ENCODE data around the gene INO80.

The INO80 gene

DNA sequence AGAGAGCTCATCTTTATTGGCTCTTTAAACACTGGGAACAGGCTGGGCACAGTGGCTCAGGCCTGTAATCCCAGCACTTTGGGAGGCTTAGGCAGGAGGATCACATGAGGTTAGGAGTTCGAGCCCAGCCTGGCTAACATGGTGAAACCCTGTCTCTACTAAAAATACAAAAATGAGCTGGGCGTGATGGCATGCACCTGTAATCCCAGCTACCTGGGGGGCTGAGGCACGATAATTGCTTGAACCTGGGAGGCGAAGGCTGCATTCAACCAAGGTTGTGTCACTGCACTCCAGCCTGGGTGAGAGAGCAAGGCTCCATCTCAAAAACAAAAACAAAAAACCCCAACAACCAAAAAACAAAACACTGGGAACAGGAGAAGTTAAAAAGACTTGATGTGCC is 90.7 kb downstream of the INO80 start:
- H3K36me3 ChIP-seq (ENCODE audit: control insufficient read depth, insufficient read depth, low read length) = peaks cover 4% of the 10 kb centered on the region
- H3K27ac ChIP-seq (ENCODE audit: low read depth, low read length) = no peak overlapping the region
- H3K9ac ChIP-seq (ENCODE audit: low read length) = no peak overlapping the region
- peaks cover 3% of the 10 kb centered on the region for H3K4me1 ChIP-seq (ENCODE audit: control insufficient read depth, insufficient read depth, low read length)
- H3K4me3 ChIP-seq (ENCODE audit: low read length) = no peak overlapping the region
- H3K27me3 ChIP-seq (ENCODE audit: control insufficient read depth, insufficient read depth, low read length) = no peaks in the 10 kb centered on the region

DNA sequence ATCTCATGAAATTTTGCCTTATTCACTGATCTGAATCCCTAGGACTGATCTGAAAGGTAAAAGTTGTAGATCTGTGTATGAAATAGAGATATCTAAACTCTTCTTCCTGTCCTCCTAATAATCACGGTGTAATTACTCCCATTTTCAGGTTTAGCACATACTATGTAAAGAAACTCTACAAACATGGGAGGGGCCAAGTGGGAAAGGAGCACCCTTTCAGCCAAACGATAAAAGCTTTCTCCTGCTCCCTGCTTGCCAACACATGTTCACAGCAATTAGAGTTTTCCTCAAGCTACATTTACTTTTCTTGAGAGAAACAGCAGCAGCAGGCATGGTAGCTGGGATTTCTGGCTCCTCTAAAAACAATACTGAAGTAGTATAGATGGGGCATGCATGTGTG is 91.2 kb downstream of the INO80 start:
- H3K36me3 ChIP-seq (ENCODE audit: control insufficient read depth, insufficient read depth, low read length) = peaks cover 4% of the 10 kb centered on the region
- no peaks in the 10 kb centered on the region for H3K27me3 ChIP-seq (ENCODE audit: control insufficient read depth, insufficient read depth, low read length)
- H3K4me3 ChIP-seq (ENCODE audit: low read length) = no peak overlapping the region
- no peak overlapping the region for H3K27ac ChIP-seq (ENCODE audit: low read depth, low read length)
- no peak overlapping the region for H3K9ac ChIP-seq (ENCODE audit: low read length)
- H3K4me1 ChIP-seq (ENCODE audit: control insufficient read depth, insufficient read depth, low read length) = peaks cover 3% of the 10 kb centered on the region

DNA sequence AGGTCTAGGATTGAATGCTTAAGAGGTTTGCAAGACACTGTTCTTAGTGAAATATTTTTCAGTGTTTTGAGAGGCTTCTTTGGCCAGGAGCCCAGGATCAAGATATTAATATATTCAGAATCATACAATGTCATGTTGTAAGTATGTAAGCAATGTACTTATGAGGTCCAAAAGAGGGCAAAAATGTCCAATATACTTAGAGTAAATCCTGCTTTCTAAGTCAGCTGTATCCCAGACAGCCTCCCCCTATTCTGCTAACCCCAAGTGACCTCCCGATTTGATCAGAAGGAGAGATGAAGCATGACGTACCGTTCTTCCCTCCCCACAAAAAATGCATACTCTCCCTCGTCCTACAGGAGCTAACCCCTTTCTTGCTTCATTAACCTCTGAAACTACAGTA is 91.9 kb downstream of the INO80 start:
- Histone ChIP-seq H3K4me1 (ENCODE audit: control insufficient read depth, insufficient read depth, low read length) (peaks cover 3% of the 10 kb centered on the region), H3K36me3 (ENCODE audit: control insufficient read depth, insufficient read depth, low read length) (peaks cover 4% of the 10 kb centered on the region), H3K9ac (ENCODE audit: low read length) (no peak overlapping the region), H3K4me3 (ENCODE audit: low read length) (no peak overlapping the region), H3K27me3 (ENCODE audit: control insufficient read depth, insufficient read depth, low read length) (no peaks in the 10 kb centered on the region), H3K27ac (ENCODE audit: low read depth, low read length) (peak overlapping the region; percentile 7)

DNA sequence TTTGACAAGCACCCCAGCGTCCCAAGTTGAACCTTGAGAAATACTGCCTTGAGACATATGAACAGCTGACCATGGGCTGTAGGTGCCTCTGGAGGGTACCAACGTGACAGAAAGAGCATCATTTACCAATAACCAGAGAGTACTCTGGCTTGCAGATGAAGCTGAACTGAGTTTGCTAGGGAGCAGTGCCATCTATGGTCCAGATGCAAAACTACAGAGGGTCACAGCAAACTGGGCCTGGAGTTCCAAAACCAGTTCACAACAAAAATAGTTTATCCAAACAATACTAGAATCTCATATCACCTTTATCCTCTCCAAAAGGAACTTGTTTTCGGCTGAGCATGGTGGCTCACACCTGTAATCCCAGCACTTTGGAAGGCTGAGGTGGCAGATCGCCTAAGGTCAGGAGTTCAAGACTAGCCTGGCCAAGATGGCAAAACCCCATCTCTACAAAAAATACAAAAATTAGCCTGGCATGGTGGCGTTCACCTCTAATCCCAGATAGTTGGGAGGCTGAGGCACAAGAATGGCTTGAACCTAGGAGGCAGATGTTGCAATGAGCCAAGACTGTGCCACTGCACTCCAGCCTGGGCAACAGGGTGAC is 93.5 kb downstream of the INO80 start:
- peaks cover 4% of the 10 kb centered on the region for H3K36me3 ChIP-seq (ENCODE audit: control insufficient read depth, insufficient read depth, low read length)

DNA sequence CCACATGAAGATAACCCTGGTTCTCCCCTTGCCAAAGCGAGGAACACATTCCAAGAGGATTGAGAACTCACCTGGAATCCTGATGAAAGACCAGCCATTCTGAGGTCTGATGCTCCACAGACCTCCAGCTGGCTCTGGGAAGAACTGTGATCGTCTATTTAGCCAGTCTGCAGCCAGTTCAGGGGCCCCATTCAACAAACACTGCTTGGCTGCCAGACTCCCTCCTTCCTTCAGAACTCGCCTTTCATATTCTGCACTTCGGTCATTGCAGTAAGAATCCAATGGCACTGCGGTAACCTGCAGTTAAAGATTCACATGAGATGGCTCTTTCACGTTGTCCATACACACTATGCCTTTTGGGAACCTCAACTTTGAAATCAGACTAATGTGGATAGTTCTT is 95.3 kb downstream of the INO80 start:
- H3K27me3 ChIP-seq (ENCODE audit: control insufficient read depth, insufficient read depth, low read length) = no peaks in the 10 kb centered on the region
- no peak overlapping the region for H3K27ac ChIP-seq (ENCODE audit: low read depth, low read length)
- H3K9ac ChIP-seq (ENCODE audit: low read length) = no peak overlapping the region
- H3K4me3 ChIP-seq (ENCODE audit: low read length) = no peak overlapping the region
- no peaks in the 10 kb centered on the region for H3K36me3 ChIP-seq (ENCODE audit: control insufficient read depth, insufficient read depth, low read length)
- peaks cover 3% of the 10 kb centered on the region for H3K4me1 ChIP-seq (ENCODE audit: control insufficient read depth, insufficient read depth, low read length)

More for the DNA sequence above, 93.5 kb downstream of the INO80 start:
- Histone ChIP-seq H3K27ac (ENCODE audit: low read depth, low read length) (no peak overlapping the region), H3K9ac (ENCODE audit: low read length) (no peak overlapping the region), H3K4me1 (ENCODE audit: control insufficient read depth, insufficient read depth, low read length) (peaks cover 3% of the 10 kb centered on the region), H3K4me3 (ENCODE audit: low read length) (no peak overlapping the region), H3K27me3 (ENCODE audit: control insufficient read depth, insufficient read depth, low read length) (no peaks in the 10 kb centered on the region)

DNA sequence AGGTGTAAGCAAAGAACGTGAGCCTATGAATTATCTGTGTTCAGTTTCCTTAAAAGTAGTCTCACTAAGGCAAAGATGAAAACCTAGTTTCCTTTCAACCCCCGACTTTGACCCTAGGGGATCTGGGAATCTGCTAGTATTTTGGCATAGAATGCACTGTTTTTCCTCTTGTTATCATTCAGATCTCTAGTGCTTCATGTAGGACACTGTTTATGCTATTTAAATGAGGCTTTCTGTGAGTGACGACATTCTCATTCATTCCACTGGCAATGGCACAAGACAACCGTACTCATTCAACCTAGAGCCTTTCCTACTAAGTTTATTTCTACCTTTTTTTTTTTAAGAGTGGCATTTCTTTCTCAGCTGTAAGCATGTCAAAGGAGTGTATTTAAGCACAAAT is 95.8 kb downstream of the INO80 start:
- peaks cover 3% of the 10 kb centered on the region for H3K4me1 ChIP-seq (ENCODE audit: control insufficient read depth, insufficient read depth, low read length)

DNA sequence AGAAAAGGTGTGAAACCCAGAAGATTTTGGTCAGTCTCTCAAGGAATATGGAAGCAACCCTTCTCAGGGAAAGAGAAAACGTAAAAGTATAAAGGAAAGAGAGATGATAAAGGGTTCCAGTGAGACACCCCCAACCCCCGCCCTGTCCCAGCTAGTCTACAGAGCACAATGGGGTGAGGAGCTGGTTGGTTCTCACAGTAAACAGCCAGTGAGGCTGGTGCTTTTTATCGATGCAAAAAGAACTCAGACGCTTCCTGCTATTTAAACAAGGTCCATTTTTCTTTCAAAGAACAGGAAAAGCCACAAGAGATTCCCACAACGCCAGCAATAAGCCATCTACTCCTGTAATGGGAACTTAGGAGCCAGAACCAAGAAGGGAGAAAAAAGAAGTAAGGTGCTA is 96.9 kb downstream of the INO80 start:
- H3K36me3 ChIP-seq (ENCODE audit: control insufficient read depth, insufficient read depth, low read length) = peaks cover under 1% of the 10 kb centered on the region
- no peak overlapping the region for H3K4me3 ChIP-seq (ENCODE audit: low read length)
- H3K4me1 ChIP-seq (ENCODE audit: control insufficient read depth, insufficient read depth, low read length) = peaks cover 3% of the 10 kb centered on the region
- no peak overlapping the region for H3K27ac ChIP-seq (ENCODE audit: low read depth, low read length)
- H3K9ac ChIP-seq (ENCODE audit: low read length) = no peak overlapping the region
- no peaks in the 10 kb centered on the region for H3K27me3 ChIP-seq (ENCODE audit: control insufficient read depth, insufficient read depth, low read length)

More for the DNA sequence above, 95.8 kb downstream of the INO80 start:
- Histone ChIP-seq H3K27ac (ENCODE audit: low read depth, low read length) (no peak overlapping the region), H3K36me3 (ENCODE audit: control insufficient read depth, insufficient read depth, low read length) (no peaks in the 10 kb centered on the region), H3K4me3 (ENCODE audit: low read length) (no peak overlapping the region), H3K27me3 (ENCODE audit: control insufficient read depth, insufficient read depth, low read length) (no peaks in the 10 kb centered on the region), H3K9ac (ENCODE audit: low read length) (no peak overlapping the region)

DNA sequence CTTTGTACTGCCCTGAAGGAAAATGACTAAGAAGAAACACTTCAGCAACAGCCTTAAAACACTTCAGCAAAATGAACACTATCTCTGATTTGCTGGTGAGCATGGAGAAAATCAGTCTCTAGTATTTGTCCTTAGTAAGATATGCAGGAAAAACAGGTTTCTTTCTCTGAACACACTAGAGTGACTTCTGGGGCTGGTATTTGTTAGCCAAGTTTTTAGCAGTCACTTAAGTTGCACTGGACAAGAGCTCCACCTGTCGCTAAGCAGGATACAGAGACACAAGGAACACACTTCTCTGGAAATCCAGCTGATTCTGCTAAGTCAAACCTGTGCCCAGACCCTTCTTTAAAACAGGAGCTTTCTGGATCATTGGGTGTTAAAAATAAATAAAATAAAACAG is 97.5 kb downstream of the INO80 start:
- Histone ChIP-seq H3K27ac (ENCODE audit: low read depth, low read length) (no peak overlapping the region), H3K9ac (ENCODE audit: low read length) (no peak overlapping the region), H3K4me3 (ENCODE audit: low read length) (no peak overlapping the region), H3K4me1 (ENCODE audit: control insufficient read depth, insufficient read depth, low read length) (no peaks in the 10 kb centered on the region), H3K36me3 (ENCODE audit: control insufficient read depth, insufficient read depth, low read length) (peaks cover 2% of the 10 kb centered on the region), H3K27me3 (ENCODE audit: control insufficient read depth, insufficient read depth, low read length) (no peaks in the 10 kb centered on the region)

DNA sequence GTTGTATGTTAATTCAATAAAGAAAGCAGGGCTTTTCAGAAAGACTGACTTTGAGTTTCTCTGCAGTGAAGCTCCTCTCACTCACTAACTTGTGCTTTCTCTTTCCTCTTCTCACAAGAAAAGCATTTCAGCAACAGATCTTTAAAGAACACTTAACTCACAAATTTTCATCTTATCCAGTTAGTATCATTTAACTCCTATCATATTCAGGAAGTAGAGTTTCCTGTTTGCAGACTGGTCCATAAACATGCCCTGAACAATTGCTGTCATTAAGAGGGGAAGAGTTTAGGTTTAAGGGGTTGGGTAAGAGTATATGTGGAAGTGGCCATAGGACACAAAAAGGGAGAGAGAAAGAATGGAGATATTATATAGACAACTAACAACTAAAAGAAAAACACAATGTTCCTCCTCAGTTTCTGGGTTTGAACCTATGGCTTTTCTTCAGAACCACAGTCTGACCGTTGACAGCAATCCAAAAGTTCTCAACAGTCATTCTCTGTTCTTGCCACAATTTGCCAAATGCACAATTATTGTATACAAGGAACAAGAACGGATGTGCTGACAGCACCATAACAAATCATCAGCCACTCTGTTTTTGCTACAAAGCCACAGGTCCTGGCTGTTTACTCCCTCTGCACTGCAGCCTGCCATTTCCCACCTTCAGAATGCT is 98.9 kb downstream of the INO80 start:
- H3K27ac ChIP-seq (ENCODE audit: low read depth, low read length) = no peak overlapping the region
- H3K9ac ChIP-seq (ENCODE audit: low read length) = no peak overlapping the region
- H3K4me3 ChIP-seq (ENCODE audit: low read length) = no peak overlapping the region
- H3K27me3 ChIP-seq (ENCODE audit: control insufficient read depth, insufficient read depth, low read length) = no peaks in the 10 kb centered on the region
- peaks cover 5% of the 10 kb centered on the region for H3K36me3 ChIP-seq (ENCODE audit: control insufficient read depth, insufficient read depth, low read length)
- H3K4me1 ChIP-seq (ENCODE audit: control insufficient read depth, insufficient read depth, low read length) = no peaks in the 10 kb centered on the region

DNA sequence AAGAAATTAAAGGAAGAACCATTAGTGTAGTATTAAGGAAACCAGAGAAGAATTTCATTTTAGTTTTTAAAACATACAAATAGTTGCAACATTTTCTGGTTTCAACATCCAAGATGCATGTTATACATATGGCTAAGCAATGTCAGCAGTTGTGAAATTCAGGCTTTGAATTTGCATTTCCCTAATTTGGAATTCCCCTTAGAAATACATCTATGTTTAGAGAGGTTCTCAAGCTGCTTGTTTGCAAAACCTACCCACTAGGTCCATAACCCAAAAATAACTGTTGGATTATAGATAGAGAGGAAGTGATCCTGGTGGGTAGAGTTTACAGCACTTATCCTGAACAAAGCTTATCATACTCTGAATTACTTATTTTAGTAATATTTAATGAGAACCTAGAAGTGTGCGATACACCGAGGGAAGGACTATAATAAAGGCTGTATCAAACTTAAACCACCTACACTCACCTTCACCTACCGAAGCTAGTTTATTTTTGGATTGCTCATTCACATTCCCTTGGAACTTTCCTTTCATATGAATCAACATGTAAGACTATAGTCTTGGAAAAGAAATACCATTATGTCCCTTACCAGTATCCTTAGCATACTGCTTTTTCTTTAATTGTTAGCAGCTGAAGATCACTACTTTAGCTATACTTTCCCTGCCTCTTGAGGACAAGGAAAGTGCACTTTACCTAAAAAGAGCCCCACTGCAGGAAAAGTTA is 102.2 kb downstream of the INO80 start:
- H3K27ac ChIP-seq (ENCODE audit: low read depth, low read length) = no peak overlapping the region
- no peaks in the 10 kb centered on the region for H3K4me1 ChIP-seq (ENCODE audit: control insufficient read depth, insufficient read depth, low read length)
- H3K27me3 ChIP-seq (ENCODE audit: control insufficient read depth, insufficient read depth, low read length) = no peaks in the 10 kb centered on the region
- H3K4me3 ChIP-seq (ENCODE audit: low read length) = no peak overlapping the region
- H3K9ac ChIP-seq (ENCODE audit: low read length) = no peak overlapping the region
- H3K36me3 ChIP-seq (ENCODE audit: control insufficient read depth, insufficient read depth, low read length) = peaks cover 5% of the 10 kb centered on the region

DNA sequence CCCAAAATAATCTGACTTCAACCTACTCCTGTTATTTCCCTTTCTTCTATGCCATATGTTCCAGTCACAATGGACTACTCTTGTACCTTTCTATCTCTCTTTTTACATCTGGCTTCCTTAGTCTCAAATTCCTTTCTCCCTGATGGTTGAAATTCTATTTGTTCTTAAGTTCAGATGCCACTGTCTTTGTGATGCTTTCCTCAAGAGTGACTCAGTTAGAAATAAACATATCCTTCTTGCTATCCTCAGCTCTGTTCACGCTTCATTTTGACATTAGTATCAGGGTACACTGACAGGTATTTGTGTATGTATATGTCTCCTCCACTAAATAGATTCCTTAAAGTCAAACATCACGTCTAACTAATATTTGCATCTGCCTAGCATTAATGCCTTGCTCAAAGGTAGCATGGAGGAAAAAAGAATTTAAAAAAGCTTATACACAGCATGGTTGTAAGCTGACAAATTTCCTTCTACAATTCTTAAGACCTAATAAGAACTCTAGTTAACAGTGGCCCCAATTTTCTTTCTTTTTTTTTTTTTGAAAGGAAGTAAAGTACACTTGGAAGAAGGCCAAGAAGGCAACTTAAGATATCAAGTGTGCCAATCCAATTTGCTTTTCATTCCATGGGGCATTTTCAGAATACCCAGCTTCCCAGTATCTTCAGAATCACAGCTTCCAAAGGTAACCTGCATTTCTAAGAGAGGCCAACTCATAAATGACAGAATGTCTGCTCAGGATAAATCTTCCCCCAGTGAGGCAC is 104.8 kb downstream of the INO80 start:
- H3K9ac ChIP-seq (ENCODE audit: low read length) = no peak overlapping the region
- no peak overlapping the region for H3K4me3 ChIP-seq (ENCODE audit: low read length)

DNA sequence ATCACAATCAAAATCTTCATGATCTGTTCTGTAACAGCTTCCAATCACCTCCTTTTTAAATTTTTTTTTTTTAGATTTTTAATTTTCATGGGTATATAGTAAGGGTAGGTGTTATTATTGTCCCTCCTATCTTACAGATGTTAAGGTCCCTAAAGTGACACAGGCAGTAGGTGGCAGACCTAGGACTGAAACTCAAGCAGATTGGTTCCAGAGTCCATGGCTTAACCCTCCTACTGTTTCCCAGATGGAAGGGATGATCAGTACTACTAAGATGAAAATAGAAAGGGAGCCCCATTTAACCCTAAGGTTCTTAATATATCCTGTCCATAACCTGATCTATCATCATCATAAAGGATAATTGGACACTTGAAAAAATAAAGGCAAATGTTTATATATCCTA is 105.7 kb downstream of the INO80 start:
- Histone ChIP-seq H3K27ac (ENCODE audit: low read depth, low read length) (no peak overlapping the region), H3K27me3 (ENCODE audit: control insufficient read depth, insufficient read depth, low read length) (no peaks in the 10 kb centered on the region), H3K9ac (ENCODE audit: low read length) (no peak overlapping the region), H3K36me3 (ENCODE audit: control insufficient read depth, insufficient read depth, low read length) (peaks cover 5% of the 10 kb centered on the region), H3K4me3 (ENCODE audit: low read length) (no peak overlapping the region), H3K4me1 (ENCODE audit: control insufficient read depth, insufficient read depth, low read length) (no peaks in the 10 kb centered on the region)

More for the DNA sequence above, 104.8 kb downstream of the INO80 start:
- no peak overlapping the region for H3K27ac ChIP-seq (ENCODE audit: low read depth, low read length)
- peaks cover 5% of the 10 kb centered on the region for H3K36me3 ChIP-seq (ENCODE audit: control insufficient read depth, insufficient read depth, low read length)
- H3K4me1 ChIP-seq (ENCODE audit: control insufficient read depth, insufficient read depth, low read length) = no peaks in the 10 kb centered on the region
- no peaks in the 10 kb centered on the region for H3K27me3 ChIP-seq (ENCODE audit: control insufficient read depth, insufficient read depth, low read length)

Data from rectal smooth muscle tissue (tissue), 1 donor.